ENCODE data around the gene MEIG1.
"Not testable (repeated sequence)": the region's sequence is repeated elsewhere in the genome, so short reads cannot be mapped to it uniquely, and the experiment has no call there.

Gene MEIG1

DNA sequence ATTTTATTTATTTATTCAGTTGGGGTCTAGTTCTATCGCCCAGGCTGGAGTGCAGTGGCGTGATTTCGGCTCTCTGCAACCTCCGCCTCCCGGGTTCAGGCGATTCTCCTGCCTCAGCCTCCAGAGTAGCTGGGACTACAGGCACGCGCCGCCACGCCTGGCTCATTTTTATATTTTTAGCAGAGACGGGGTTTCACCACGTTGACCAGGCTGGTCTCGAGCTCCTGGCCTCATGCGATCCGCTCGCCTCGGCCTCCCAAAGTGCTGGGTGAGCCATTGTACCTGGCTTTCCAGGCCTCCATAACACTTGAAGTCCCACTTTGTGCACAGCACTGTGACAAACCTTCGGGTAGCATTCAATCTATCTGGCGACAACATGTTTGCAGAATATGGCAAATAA, 4.3 kb upstream of the MEIG1 start:
- DNase-seq (ENCODE audit: low spot score) = no peak

DNA sequence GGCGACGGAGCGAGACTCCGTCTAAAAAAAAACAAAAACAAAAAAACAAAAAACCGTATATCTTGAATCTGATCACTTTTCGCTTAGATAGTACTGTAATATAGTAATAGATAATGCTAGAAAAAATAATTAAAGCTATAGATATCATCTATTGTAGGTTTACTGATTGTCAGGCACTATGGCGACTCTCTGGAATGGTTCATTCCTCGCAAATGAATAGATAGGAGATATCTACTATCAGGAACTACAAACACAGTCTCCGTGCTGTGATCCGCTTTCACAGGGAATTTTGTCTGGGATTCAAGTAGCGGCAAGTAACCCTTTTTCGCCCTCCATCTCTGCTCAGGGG, 342 bp upstream of the MEIG1 start:
- DNase-seq (ENCODE audit: low spot score) = no peak

DNA sequence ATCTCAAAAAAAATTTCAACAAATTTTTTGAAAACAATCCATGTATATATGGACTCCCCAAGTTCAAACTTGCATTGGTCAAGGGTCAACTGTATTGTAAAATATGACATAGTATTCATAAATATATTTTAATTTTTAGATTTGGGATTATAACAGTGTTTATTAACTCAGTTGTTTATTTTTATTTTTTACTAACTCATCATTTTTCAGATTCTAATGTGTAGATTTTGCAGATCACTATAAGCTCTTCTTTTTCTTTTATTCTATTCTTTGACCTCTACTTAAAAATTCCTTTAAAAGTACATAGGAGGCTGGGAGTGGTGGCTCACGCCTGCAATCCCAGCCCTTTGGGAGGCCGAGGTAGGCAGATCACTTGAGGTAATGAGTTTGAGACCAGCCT, 8.7 kb downstream of the MEIG1 start:
- DNase-seq (ENCODE audit: low spot score) = no peak

DNA sequence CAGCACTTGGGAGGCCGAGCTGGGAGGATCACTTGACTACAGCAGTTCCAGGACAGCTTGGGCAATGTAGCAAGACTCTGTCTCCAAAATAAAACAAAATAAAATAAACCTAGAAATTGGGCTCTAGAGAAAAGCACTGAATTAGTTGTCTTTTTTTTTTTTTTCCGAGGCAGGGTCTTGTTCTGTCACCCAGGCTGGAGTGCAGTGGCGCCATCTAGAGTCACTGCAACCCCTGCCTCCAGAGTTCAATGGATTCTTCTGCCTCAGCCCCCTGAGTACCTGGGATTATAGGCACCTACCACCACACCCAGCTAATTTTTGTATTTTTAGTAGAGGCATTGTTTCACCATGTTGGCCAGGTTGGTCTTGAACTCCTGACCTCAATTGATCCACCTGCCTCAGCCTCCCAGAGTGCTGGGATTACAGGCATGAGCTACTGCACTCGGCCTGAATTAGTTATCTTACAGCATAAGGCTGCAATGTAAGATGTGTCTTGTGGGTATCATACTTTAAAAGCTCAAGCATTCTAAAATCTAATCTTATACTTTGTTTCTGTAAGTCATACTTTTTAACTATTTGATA, 12.8 kb downstream of the MEIG1 start:
- DNase-seq (ENCODE audit: low spot score) = peak; percentile 49

DNA sequence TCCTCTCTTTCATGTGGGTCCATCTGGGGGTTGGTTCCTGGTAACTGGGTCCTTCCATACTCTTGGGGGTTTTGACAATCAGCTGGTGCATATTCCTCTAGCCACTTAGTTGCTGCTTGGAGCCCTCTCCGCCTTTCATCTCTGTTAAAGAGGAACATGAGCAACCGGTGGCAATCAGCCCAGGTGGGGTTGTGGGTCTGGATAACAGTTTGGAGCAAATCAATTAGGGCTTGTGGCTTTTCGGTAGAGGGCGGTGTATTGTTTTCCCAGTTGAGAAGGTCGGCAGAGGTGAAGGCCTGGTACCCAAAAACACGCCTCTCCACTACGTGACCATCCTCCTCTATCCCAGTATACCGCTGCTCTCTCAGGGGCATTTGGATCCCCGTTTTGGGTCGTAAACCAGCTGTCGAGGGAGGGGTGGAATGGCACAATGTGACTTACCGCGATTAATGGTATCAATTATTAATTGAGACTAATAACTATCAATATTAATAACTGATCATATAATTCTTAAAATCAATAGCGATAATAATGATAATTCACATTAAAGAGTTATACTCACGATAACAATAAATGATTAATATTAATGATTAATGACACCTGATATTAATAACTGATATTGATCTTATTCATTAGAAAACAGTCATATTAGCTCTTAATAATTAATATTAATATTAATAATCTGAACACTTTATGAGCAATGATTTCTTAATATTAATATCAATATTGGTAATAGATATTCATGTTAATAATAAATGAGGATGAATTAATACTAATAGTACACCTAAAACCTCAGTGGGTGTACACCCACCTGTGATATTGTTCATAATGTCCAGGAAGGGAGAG, 15.2 kb downstream of the MEIG1 start:
- not testable (repeated sequence) for DNase-seq (ENCODE audit: low spot score)

DNA sequence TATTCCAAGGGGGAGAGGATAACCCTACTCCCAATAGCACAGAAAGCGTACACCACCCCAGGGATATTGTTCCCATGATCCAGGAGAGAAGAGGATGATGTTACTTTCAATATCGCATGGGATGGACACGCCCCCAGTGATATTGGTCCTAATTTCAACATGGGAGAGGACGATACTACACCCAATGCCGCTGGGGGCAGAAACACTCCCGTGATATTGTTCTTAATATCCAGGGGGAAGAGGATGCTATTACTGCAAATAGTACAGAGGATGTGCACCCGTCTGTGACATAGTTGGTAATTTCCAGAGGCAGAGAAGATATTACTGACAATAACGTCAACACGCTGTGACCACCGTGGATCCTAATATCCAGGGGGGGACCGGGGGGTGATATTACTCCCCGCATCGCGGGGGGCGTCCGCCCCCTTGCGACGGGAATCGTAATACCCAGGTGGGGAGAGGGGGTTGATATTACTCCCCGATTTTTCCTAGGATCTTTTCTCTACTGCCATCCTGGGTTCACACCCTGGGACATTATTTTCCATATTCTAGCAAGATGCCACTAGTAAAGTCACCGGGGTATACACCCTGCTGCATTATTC, 16.6 kb downstream of the MEIG1 start:
- no peak for DNase-seq (ENCODE audit: low spot score)

DNA sequence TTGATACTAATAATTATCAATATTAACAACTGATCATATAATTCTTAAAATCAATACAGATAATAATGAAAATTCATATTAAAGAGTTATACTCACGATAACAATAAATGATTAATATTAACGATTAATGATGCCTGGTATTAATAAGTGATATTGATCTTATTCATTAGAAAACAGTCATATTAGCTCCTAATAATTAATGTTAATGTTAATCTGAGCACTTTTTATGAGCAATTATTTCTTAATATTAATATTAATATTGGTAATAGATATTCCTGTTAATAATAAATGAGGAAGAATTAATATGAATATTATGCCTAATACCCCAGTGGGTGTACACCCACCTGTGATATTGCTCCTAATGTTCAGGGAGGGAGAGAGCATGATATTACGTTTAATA, 23.6 kb downstream of the MEIG1 start:
- DNase-seq (ENCODE audit: low spot score) = no peak

DNA sequence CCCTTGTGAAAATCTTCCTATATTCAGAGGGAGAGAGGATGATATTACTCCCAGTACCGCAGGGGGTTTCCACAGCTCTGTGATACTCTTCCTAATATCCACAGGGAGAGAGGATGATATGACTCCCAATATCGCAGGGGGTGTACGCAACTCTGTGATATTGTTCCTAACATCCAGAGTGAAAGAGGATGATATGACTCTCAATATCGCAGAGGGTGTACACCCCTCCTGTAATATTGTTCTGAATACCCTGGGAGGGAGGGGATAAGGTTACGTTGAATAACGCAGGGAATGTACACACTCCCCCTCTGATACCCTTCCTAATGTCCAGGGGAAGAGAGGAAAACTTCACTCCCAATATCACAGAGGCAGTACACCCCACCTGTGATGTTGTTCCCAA, 30.4 kb downstream of the MEIG1 start:
- DNase-seq (ENCODE audit: low spot score) = not testable (repeated sequence)

DNA sequence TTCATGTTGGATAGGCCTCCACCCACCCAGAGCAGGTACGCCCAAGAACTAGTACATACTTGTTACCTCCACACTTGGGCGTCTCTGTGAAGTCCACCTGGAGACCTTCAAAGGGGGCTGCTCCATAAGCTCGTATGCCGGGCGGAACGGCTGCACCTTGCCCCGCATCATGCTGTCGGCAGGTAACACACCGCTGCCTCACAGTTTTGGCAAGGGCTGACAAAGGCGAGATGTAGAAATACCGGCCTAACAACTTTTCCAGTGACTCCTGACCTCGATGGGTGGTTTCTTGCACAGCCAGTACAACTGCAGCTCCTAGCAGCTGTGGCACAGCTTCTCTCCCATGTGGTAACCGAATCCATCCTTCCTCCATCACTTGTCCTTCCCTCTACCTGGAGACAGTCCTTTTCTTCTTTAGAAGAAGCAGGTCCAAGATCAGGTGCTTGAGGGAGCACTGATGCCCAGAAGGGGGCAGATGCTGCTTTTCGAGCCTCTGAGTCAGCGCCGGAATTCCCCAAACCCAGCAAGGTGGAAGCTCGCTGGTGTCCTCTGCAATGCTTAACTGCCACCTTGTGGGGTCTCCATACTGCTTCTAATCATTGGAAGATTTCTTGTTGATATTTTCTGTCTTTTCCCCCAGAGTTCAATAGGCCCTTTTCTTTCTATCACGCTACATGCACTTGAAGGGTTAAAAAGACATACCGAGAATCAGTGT, 32.0 kb downstream of the MEIG1 start:
- DNase-seq (ENCODE audit: low spot score) = peak; percentile 66

DNA sequence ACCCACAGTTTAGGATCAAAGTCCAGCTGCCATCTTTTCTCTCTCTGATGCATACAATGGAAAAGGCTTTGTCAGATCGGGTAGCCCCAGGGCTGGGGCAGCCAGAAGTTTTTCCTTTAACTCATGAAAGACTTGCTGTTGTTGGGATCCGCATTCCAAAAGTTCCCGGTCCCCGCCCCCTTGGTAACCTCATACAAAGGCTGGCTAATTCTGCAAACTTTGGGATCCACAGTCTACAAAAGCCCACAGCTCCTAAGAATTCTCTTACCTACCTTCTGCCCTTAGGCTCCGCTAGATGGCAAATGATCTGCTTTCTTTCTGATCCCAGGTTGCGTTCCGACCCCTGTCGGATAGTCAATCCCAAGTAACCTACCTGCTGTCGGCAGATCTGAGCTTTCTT, 33.1 kb downstream of the MEIG1 start:
- DNase-seq (ENCODE audit: low spot score) = not testable (repeated sequence)

DNA sequence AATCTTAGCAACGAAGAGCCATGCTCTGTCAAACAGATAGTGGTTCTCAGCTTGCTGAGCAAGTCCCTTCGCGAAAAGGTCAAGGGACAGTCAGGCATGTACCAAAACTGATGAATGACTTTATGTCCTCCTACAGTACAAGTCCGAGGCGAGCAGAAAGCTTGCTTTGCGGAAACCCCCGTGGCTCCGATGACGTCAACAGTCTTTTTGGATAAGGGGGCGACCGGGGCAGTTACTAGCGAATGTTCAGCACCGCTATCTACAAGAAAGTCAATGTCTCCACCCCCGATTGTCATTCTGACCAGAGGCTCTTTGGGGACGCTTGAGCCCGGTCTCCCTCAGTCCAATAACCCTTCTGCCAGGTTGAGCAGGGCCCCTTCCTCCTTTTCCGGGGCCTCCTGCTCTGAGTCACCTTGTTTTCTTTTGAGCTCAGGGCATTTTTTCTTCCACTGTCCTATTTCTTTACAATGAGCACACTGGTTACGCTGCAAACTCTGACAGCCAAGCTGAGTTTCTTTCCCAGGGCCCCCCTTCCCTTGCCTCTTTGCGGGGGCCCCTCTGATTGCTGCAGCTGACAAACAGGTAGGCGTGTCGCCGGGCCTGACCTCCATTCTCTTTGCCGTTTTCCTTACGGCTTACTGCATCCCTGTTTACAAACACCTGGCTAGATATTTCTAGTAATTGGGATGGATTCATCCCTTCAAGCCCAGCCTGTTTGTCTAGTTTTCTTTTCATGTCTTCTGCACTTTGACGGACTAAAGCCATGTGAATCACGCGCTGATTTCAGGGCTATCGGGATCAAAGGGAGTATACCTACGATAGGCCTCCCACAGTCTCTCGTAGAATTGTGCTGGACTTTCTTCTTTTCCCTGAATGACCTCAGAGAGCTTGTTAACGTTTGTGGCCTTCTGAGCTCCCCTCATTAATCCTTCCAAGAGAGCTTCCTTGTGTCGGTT, 34.6 kb downstream of the MEIG1 start:
- not testable (repeated sequence) for DNase-seq (ENCODE audit: low spot score)

DNA sequence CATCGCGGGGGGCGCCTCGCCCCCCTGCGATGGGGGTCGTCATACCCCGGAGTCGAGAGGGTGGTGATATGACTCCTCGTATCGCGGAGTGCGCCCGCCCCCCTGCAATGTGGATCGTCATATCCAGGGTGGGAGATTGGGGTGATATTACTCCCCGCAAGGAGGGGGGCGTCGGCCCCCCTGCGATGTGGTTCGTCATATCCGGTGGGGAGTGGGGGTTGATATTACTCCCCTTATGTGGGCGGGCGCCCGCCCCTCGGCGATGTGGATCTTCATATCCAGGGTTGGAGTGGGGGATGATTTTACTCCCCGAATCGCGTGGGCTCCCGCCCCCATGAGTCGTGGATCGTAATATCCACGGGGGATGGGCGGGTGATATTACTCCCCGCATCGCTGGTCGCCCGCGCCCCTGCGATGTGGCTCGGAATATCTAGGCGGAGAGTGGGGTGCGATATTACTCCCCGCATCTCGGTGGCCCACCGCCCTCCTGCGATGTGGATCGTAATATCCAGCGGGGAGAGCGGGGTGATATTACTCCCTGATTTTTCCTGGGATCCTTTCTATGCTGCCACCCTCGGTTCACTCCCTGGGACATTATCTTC, 36.9 kb downstream of the MEIG1 start:
- no peak for DNase-seq (ENCODE audit: low spot score)

DNA sequence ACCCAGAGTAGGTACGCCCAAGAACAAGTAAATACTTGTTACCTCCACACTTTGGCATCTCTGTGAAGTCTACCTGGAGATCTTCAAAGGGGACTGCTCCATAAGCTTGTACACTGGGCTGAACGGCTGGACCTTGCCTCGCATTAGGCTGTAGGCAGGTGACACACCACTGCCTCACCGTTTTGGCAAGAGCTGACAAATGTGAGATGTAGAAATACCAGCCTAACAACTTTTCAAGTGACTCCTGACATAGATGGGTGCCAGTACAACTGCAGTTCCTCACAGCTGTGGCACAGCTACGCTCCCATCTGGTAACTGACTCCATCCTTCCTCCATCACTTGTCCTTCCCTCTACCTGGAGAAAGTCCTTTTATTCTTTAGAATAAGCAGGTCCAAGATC, 54.3 kb downstream of the MEIG1 start:
- not testable (repeated sequence) for DNase-seq (ENCODE audit: low spot score)

DNA sequence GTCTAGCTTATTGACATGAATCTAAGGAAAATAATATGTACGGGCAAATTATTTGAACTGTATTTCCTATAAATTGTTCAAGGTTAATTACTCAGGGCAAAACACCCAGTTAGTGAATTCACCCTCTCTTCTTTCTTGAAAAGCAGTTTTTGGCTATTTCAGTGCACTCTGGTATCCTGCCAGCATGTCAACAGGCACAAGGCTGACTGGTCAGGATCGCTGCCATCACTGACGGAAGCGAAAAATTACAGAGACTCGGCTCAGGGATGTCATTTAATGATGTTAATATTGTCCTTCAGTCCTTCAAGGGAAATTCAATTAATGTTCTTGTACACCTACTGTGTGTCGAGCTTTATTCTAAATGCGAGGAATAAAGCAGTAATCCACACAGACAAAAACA, 56.3 kb downstream of the MEIG1 start:
- no peak for DNase-seq (ENCODE audit: low spot score)

DNA sequence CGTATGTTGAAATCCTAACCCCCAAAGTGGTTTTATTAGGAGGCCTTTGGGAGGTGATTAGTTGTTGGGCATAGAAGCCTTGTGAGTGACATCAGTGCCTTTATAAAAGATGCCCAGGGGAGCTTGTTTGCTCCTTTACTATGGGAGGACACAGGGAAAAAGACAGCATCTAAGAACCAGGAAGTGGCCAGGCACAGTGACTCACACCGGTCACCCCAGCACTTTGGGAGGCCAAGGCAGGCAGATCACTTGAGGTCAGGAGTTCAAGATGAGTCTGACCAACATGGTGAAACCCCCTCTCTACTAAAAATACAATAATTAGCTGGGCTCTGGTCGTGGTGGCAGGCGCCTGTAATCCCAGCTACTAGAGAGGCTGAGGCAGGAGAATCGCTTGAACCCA, 61.8 kb downstream of the MEIG1 start:
- not testable (repeated sequence) for DNase-seq (ENCODE audit: low spot score)

Measured in CD4-positive, alpha-beta T cell treated with Interleukin-2 at 100 ng/mL for 4 hours (primary cell).